ENCODE results near the gene ENHO. TPM values are rescaled to one million over a fixed set of nuclear protein-coding genes. Genes with fewer than 3 reads are reported as not detected.

The ENHO gene
- total RNA-seq, 6 donors from 2014 or later = 0.40 to 1.4 (median 0.71) TPM; not detected in 3

DNA sequence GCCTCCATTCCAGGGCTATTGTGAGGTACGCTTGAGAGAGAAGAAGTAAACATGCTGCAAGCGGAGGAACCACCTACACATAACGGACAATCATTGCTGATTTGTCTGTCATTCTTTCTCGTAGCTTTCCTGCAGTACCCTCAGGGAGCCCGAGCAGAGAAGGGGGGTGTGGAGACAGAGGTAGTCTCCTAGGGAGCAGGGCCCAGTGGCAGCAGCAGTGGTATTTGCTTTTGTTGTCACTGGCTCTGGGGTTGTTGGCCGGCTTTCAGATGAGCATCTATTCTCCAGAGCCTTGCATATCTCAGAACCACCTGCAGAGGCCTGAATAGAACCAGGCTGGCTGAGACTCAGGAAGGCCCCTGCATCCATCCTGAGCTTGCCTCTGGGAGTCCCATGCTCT, 19.9 kb downstream of the ENHO start:
- no peak for ATAC-seq (ENCODE audit: low FRiP score in 2 of 2)
- H3K9me3 ChIP-seq = no peaks in the 10 kb centered on the region
- no peak for DNase-seq
- H3K27me3 ChIP-seq = no peaks in the 10 kb centered on the region
- H3K36me3 ChIP-seq = no peaks in the 10 kb centered on the region
- H3K4me3 ChIP-seq = no peak overlapping the region
- peaks cover 0 to 23% (median 19%) of the 10 kb centered on the region in 4 donors for H3K4me1 ChIP-seq
- no peak for TF ChIP-seq CTCF (IDR thresholded peaks at IDR 0.05)
- no peak for TF ChIP-seq POLR2AphosphoS5 (IDR thresholded peaks at IDR 0.05)
- TF ChIP-seq EP300 (IDR thresholded peaks at IDR 0.05) = no peak
- TF ChIP-seq POLR2A (IDR thresholded peaks at IDR 0.05) = no peak
- 54 to 60% methylated on average over 6 of the region's 6 CpGs for WGBS, 2 donors
- peak overlapping the region in 1 of 4 donors; percentile 15 for H3K27ac ChIP-seq

DNA sequence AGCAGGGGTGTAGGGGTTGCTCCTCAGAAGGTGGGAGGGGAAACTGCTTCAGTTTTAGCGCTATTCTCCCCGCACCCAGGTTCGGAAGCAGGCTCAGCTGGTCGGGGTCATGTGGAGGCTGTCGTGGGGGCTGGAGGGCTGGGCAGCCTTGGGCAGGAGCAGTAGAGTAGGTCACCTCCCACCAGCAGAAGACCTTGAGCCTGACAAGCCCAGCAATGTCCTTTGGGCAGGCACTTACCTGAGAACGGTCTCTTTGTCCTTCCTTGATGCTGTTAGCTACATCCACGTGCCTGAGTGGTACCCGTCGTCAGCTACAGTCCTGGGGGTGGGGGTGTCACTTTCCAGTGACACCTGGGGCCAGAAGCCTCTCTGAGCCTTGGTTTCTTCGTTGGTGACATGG, 20.3 kb downstream of the ENHO start:
- 59% methylated on average over 10 of the region's 10 CpGs; no CpG with 5 or more reads in 1 of the 2 donors for WGBS, 2 donors
- H3K36me3 ChIP-seq = no peaks in the 10 kb centered on the region
- DNase-seq = peak in 1 of 2 donors; percentile 48
- no peak for TF ChIP-seq POLR2AphosphoS5 (IDR thresholded peaks at IDR 0.05)
- TF ChIP-seq POLR2A (IDR thresholded peaks at IDR 0.05) = no peak
- TF ChIP-seq EP300 (IDR thresholded peaks at IDR 0.05) = no peak
- TF ChIP-seq CTCF (IDR thresholded peaks at IDR 0.05) = no peak
- peak overlapping the region in 1 of 4 donors; percentile 15 for H3K27ac ChIP-seq
- no peaks in the 10 kb centered on the region for H3K27me3 ChIP-seq
- ATAC-seq (ENCODE audit: low FRiP score in 2 of 2) = no peak
- peaks cover 0 to 23% (median 19%) of the 10 kb centered on the region in 4 donors for H3K4me1 ChIP-seq
- no peaks in the 10 kb centered on the region for H3K9me3 ChIP-seq
- no peak overlapping the region for H3K4me3 ChIP-seq

GRCh38 chr9:34501889-34502425, 20.8 kb downstream of the ENHO start:
- H3K4me1 ChIP-seq = peaks cover 0 to 23% (median 19%) of the 10 kb centered on the region in 4 donors
- no peaks in the 10 kb centered on the region for H3K9me3 ChIP-seq
- H3K36me3 ChIP-seq = no peaks in the 10 kb centered on the region
- ATAC-seq (ENCODE audit: low FRiP score in 2 of 2) (peak; percentile 65 to 82), DNase-seq (peak in 1 of 2 donors; percentile 55)
- H3K27ac ChIP-seq = peak overlapping the region in 1 of 4 donors; percentile 15
- no peaks in the 10 kb centered on the region for H3K27me3 ChIP-seq
- no peak overlapping the region for H3K4me3 ChIP-seq
- TF ChIP-seq POLR2A (IDR thresholded peaks at IDR 0.05) (no peak), EP300 (IDR thresholded peaks at IDR 0.05) (no peak), POLR2AphosphoS5 (IDR thresholded peaks at IDR 0.05) (no peak), CTCF (IDR thresholded peaks at IDR 0.05) (peak in 3 of 6 experiments; percentile 7 to 16 (median 8))
- WGBS, 2 donors = 17 to 27% methylated on average over 4 to 5 of the region's 5 CpGs

GRCh38 chr9:34501372-34501771, 21.4 kb downstream of the ENHO start:
- Histone ChIP-seq H3K27me3 (no peaks in the 10 kb centered on the region), H3K27ac (no peak overlapping the region), H3K9me3 (no peaks in the 10 kb centered on the region), H3K4me1 (peaks cover 0 to 23% (median 19%) of the 10 kb centered on the region in 4 donors), H3K4me3 (no peak overlapping the region), H3K36me3 (no peaks in the 10 kb centered on the region)
- DNase-seq (no peak), ATAC-seq (ENCODE audit: low FRiP score in 2 of 2) (peak in 1 of 2 donors; percentile 4)
- TF ChIP-seq CTCF (IDR thresholded peaks at IDR 0.05) (no peak), POLR2AphosphoS5 (IDR thresholded peaks at IDR 0.05) (no peak), POLR2A (IDR thresholded peaks at IDR 0.05) (no peak), EP300 (IDR thresholded peaks at IDR 0.05) (no peak)
- WGBS, 2 donors = 85% methylated on average over 2 of the region's 2 CpGs; no CpG with 5 or more reads in 1 of the 2 donors

Measured in upper lobe of left lung (tissue), 6 donors.